DMS114 treated with DMSO at 0.1 percent for 48 hours (cell line): ENCODE results near the gene MORN5.

Experiments used
- DNase-seq: peaks from one replicate; lab custom pipeline; 2025; ENCODE audit not compliant: unreplicated experiment; lab: John Stamatoyannopoulos, UW

MORN5 gene

DNA sequence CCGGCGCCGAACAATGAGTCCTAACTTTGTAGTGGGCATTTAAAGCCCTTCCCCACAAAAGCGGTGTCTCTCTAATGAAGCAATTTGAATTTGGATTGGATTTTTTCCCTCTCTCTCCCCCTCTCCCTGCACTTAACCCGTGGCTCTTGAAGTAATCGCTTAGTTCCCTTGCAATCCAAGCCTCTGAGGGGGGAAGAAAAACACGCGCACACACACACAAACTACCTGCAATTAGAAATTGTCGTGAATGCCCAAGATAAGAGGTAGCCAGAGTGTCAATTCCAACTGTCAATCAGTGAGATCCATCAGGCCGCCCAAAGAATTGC lies 67.8 kb downstream of the MORN5 start:
- DNase-seq: no peak

DNA sequence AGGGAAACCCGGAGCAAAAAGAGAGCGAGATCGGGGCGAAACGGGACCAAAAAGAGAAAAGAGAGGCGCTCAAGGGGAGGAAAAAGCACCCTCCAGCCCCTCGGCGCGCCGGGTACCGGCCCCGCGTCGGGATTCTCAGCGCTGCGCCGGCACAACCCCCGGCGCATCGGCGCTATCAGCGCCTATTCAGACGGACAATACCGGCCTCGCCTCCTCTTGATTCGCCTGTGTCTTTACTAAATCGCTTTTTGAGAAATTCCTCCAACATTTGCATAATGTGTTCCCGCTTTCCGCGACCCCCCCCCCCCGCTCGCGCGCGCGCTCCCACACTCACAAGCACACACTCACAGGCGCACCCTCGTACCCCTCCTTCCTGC lies 68.5 kb downstream of the MORN5 start:
- no peak for DNase-seq

DNA sequence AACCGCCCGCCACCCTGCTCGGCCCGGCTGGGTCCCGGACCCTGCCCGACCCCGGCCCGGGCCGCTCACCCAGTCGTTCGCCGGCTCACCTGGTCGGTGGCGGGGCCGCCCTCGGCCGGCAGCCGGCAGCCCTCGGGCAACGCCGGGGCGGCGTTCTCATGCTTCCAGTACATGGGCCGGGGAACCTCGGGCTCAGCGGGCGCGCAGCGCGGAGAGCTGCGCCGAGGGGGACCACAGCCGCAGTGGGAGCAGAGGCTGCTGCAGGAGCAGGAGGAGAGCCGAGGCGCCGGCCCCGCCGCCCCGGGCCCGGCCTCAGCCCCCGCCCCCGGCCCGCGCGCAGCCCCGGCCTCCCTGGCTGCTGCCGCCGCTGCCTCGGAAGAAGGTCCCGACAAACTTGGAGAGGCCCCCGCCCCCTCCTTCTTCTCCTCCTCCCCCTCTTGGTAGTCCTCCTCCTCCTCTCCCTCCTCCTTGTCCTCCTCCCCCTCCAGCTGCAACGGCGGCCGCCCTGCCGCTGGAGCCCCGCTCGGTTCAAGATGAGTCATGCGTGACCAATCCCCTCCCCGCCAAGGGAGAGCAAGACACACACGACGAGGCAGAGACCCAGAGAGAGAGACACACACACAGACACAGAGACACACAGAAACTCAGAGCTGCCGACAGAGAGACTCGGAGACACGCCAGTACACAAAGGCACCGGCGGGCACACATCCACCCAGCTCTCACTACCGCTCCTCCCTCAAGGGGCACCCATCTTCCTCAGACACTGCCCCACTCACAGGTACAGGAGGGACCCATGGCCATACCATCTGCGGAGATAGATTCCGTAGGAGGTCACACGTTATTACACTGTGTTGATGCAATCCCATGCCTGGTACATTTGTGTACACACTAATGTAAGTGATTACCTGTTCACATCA lies 69.1 kb downstream of the MORN5 start, which contains the start of gene LHX6:
Gene LHX6 (minus strand): TSS at position 390 of the 917 bp plus-strand sequence. CDS start 217 bp downstream, at position 173.
- DNase-seq: no peak

DNA sequence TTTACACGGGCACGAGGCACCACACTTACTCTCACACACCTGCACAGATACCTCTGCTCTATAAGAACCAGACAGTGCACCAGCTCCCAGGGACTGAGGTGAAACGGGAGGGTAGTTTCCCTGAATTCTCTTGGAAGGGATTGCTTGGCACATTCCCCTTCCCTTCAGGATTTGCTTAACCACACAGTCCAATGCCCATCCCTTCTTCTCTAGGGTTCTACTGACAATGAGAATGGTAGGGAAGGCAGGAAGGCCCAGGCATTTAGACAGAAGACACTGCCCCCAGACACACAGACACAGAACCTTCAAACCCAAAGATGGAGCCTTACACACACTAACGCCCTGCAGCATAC lies 69.8 kb downstream of the MORN5 start:
- DNase-seq: no peak

DNA sequence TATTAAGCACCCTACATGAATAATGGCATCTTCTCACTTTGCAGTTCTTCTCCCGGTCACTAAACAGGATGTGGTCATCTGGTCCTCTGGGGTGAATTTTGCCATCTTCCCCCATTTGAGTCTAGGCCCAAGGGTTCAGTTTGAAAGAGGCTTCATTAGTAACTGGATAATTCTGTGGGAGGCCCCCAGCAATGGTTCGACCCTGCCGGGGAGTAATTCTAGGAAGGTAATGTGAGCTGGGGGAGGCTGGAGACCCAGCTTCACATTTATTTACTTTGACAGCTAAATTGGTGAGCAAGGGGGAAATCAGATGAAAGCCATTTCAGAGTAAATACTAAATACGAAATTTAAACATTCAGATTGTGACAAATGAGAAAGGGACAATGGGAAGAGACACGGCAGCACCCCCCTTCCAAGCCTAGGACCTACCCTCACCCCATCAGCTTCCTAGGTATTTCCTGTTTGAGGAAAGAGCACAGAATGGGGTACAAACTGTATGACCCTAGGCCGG lies 73.1 kb downstream of the MORN5 start:
- DNase-seq: no peak

DNA sequence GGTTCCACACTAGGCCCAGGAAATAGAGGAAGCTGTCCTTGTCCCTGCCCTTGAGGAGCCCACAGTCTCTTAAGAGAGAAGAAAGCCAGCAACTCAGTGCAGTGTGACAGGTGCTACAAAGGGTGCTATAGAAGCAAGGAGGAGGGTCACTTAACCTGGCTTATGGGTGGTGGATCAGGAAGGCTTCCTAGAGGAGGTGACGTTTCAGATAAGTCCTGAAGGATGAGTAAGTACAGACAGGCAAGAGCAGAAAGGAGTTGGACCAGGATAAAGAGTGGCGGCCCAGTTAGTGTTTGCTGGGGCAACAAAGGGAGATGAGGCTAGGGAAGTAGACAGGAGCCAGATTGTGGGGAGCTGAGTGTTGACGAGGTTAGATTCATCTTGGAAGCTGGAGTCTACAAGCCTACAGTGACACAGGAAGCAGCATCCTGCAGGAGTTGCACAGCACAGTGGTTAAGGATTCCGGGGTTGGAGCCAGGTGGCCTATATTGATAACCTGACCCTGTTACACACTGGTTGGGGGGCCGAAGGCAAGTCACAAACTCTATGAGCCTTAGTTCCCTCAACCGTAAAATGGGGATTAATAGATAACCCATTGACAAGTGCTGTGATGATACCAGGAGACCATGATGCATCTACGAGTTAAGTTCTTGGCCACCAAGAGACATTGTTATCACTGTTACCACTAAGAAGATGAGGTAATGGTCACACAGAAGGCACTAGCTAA lies 74.5 kb downstream of the MORN5 start:
- no peak for DNase-seq

DNA sequence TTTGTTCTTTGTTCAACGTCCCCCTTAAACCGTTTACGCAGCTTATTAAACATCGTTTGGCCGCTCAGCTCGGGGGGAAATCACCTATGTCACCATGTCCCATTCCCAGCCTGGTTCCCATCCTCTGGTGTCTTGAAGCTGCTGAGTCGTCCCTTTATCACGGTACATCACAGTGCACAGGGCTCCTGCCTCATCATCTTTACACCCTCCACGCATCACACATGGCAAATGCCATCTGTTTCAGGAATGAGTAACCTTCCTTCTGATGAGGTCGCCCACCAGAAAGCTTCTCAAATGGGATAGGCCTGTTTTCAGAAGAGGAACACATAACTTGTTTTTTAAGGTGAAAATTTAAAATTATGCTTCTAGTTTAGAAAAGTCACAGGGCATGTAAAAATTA lies 77.0 kb downstream of the MORN5 start:
- no peak for DNase-seq

DNA sequence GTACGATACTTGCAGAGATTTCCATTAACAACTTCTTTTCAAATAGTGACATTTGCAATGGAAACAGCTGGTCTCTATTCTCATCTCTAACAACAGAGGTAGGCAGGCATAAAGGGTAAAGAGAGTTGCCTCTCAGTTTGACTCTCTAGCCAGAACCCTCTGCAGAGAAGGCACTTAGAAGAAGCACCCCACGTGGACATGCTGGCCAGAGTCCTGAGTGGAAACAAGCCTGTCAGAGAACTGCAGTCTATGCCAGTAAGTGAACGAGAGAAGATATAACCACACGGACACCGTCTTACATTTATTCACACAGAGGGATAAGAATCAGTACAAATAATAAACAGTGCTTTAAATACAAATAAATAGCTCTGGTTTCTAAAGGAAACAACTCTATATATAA lies 80.0 kb downstream of the MORN5 start:
- no peak for DNase-seq

DNA sequence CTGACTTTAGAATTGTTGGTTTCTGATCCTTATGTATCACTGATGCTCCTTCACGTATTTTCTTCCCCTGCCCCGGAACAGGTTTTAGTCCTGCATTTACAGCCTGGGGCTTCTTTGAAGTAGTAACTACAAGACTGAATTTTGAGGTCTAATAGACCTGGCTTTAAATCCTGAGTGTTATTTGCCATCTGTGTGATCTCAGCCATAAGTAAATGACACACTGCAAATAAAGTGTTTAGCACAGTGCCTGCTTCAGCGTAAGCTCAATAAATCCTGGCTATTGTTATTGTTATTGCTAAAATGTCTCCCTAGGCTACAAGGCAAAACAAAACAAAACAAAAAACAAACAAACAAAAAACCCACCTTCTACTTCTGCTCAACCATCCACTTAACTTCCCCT lies 84.6 kb downstream of the MORN5 start:
- DNase-seq: no peak

DNA sequence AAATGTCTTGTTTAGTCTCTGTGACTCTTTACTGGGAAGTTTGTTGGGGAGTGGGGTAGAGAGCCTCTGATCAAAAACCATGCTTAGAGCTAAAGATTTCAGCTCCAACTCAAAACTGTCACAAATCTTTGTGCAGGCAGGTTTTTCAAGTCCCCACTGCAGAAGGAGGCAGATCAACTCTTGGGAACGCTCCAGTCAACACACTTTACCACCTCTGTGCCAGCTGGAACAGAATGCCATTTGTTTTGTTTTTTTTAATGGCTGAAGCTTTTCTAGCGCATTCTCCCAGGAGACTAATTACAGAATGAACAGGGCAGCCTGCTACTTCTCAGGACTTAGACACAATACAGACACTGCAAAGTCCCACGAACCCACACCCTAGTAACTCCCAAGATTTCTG lies 87.0 kb downstream of the MORN5 start:
- DNase-seq: no peak

DNA sequence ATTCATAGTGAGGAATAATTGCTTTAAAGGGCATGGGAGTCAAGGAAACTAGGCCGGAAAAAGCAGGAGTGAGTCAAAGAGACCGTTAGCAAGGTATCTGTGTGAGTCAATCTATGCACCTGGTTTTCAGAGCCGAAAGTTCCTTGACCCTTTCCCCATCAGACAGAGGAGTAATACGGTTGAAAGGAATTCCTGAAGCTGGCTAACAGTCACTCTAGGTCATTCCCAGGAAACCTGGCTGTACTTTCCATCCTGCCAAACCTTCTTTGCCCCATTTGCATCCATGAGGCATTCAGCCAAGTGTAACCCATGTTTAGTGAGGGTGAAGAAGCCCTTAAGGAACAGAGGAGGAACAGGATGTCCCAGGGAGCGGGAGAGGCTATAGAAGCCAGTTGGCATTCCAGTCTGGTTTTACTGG lies 88.7 kb downstream of the MORN5 start:
- no peak for DNase-seq
